Peyer's patch (tissue), 4 donors: ENCODE results near the gene TUBE1. TPM values are rescaled to one million over a fixed set of nuclear protein-coding genes. Genes with fewer than 3 reads are reported as not detected.

Experiments
- DNase-seq, 3 donors: peaks; one replicate each; pipeline ENCODE4 v3.0.0-alpha.2; 2017 to 2019
- H3K27ac ChIP-seq, 4 donors: fragments of 200-600 bp; sonication (generic); one replicate each; pipeline ENCODE4 v1.5.1; 2016 to 2019
- H3K27me3 ChIP-seq, 2 donors: fragments of 200-600 bp; sonication (generic); one replicate each; pipeline ENCODE4 v1.5.1; 2019
- H3K36me3 ChIP-seq, 3 donors: fragments of 200-600 bp; sonication (generic); one replicate each; pipeline ENCODE4 v1.5.1; 2016 to 2019
- H3K4me1 ChIP-seq, 4 donors: fragments of 200-600 bp; sonication (generic); one replicate each; pipeline ENCODE4 v1.5.1; 2016 to 2019
- H3K4me3 ChIP-seq, 4 donors: fragments of 200-600 bp; sonication (generic); 1 replicate in 3 of 4; 2 replicates in 1 of 4; pipeline ENCODE4 v1.5.1; 2016 to 2019; ENCODE audit warnings: mild to moderate bottlenecking in 1 of 4
- H3K9me3 ChIP-seq, 4 donors: fragments of 200-600 bp; sonication (generic); one replicate each; pipeline ENCODE4 v1.5.1; 2016 to 2019; ENCODE audit warnings: mild to moderate bottlenecking in 1 of 4
- CTCF ChIP-seq, 6 experiments: fragments of 450-650 bp in 4 of 6; fragments of 200-600 bp in 2 of 6; sonication (generic) in 1 of 6; IDR thresholded peaks; one replicate each; pipeline ENCODE4 v1.5.1; 2017 to 2019; ENCODE audit warnings: antibody characterized with exemption in 6 of 6, mild to moderate bottlenecking in 3 of 6, moderate library complexity in 1 of 6
- POLR2A ChIP-seq, 2 donors: fragments of 450-650 bp; IDR thresholded peaks; one replicate each; pipeline ENCODE4 v1.5.1; 2017; ENCODE audit warnings: antibody characterized with exemption in 2 of 2, mild to moderate bottlenecking in 2 of 2, moderate library complexity in 2 of 2
- total RNA-seq, 4 donors: library from RNA; depleted of rRNA; stranded (reverse); fragments of >200 nt; gene quantifications; one replicate each; pipeline ENCODE4 v1.1.0, GENCODE V29; 2016

Gene TUBE1
- total RNA-seq = 10 to 100 TPM; 20.1 to 46.2 (median 24.9) TPM

GRCh38 chr6:112087136-112087911 is at the start of gene TUBE1, which contains the start of gene FAM229B:
Gene TUBE1, minus strand, starts transcription at chr6:112087482. Its CDS starts 48 bp downstream, at chr6:112087434.
Gene FAM229B, plus strand, starts transcription at chr6:112087591. Its CDS starts 11,693 bp downstream, at chr6:112099284.
- TF ChIP-seq POLR2A (IDR thresholded peaks at IDR 0.05) (peak; percentile 53 to 62), CTCF (IDR thresholded peaks at IDR 0.05) (peak in 2 of 6 experiments; percentile 16 to 24)
- Histone ChIP-seq H3K27me3 (no peaks in the 10 kb centered on the region), H3K36me3 (peaks cover 0 to 8% (median 0%) of the 10 kb centered on the region in 3 donors), H3K4me1 (peaks cover 0 to 5% (median 0%) of the 10 kb centered on the region in 4 donors), H3K27ac (peak within 1 kb of the TSS; percentile 74 to 81 (median 76)), H3K4me3 (peak within 1 kb of the TSS; percentile 60 to 73 (median 66)), H3K9me3 (no peaks in the 10 kb centered on the region)
- DNase-seq = peak; percentile 89 to 97 (median 91)

GRCh38 chr6:112130878-112131277 is 43.6 kb upstream of the TUBE1 start:
- H3K36me3 ChIP-seq = peaks cover 0 to 17% (median 0%) of the 10 kb centered on the region in 3 donors
- no peak for DNase-seq
- no peaks in the 10 kb centered on the region for H3K27me3 ChIP-seq
- H3K4me1 ChIP-seq = no peaks in the 10 kb centered on the region
- no peak for TF ChIP-seq CTCF (IDR thresholded peaks at IDR 0.05)
- H3K27ac ChIP-seq = no peak overlapping the region
- H3K4me3 ChIP-seq = no peak overlapping the region
- H3K9me3 ChIP-seq = no peaks in the 10 kb centered on the region

GRCh38 chr6:112128208-112128607 is 40.9 kb upstream of the TUBE1 start:
- H3K27me3 ChIP-seq = no peaks in the 10 kb centered on the region
- TF ChIP-seq CTCF (IDR thresholded peaks at IDR 0.05) = no peak
- no peak for TF ChIP-seq POLR2A (IDR thresholded peaks at IDR 0.05)
- no peaks in the 10 kb centered on the region for H3K4me1 ChIP-seq
- no peak overlapping the region for H3K27ac ChIP-seq
- no peak for DNase-seq
- no peaks in the 10 kb centered on the region for H3K9me3 ChIP-seq
- peaks cover 0 to 21% (median 0%) of the 10 kb centered on the region in 3 donors for H3K36me3 ChIP-seq
- H3K4me3 ChIP-seq = no peak overlapping the region

GRCh38 chr6:112123982-112124381 is 36.7 kb upstream of the TUBE1 start:
- no peaks in the 10 kb centered on the region for H3K4me1 ChIP-seq
- H3K36me3 ChIP-seq = peaks cover 0 to 28% (median 0%) of the 10 kb centered on the region in 3 donors
- H3K27me3 ChIP-seq = no peaks in the 10 kb centered on the region
- no peak overlapping the region for H3K27ac ChIP-seq
- no peak for TF ChIP-seq CTCF (IDR thresholded peaks at IDR 0.05)
- TF ChIP-seq POLR2A (IDR thresholded peaks at IDR 0.05) = no peak
- no peaks in the 10 kb centered on the region for H3K9me3 ChIP-seq
- H3K4me3 ChIP-seq = no peak overlapping the region
- no peak for DNase-seq

- no peaks in the 10 kb centered on the region for H3K4me1 ChIP-seq
- no peak for DNase-seq
- no peak overlapping the region for H3K27ac ChIP-seq
- H3K9me3 ChIP-seq = no peaks in the 10 kb centered on the region
- peaks cover 0 to 33% (median 0%) of the 10 kb centered on the region in 3 donors for H3K36me3 ChIP-seq
- no peak for TF ChIP-seq POLR2A (IDR thresholded peaks at IDR 0.05)
- TF ChIP-seq CTCF (IDR thresholded peaks at IDR 0.05) = no peak
- no peak overlapping the region for H3K4me3 ChIP-seq
- H3K27me3 ChIP-seq = no peaks in the 10 kb centered on the region
Measured at GRCh38 chr6:112122756-112123155, 35.5 kb upstream of the TUBE1 start.
